Neuronal stem cell (in vitro differentiated cells): ENCODE data around the gene METRN.
A peak's percentile ranks its signal among the peaks of the same experiment; 100 is the strongest.

Source experiments
- DNase-seq: peaks from one replicate; pipeline ENCODE4 v3.0.0-alpha.2; 2013; ENCODE audit warnings: low spot score
- H2AFZ ChIP-seq: one replicate; pipeline ENCODE4 v1.6.1; 2013; ENCODE audit warnings: mild to moderate bottlenecking, low read length, inconsistent platforms
- H2AK5ac ChIP-seq: 2 replicates; pipeline ENCODE4 v1.6.1; 2013; ENCODE audit warnings: low read depth, mild to moderate bottlenecking, inconsistent platforms, low read length, moderate library complexity, mixed read lengths
- H2BK120ac ChIP-seq: 2 replicates; pipeline ENCODE4 v1.6.1; 2013; ENCODE audit warnings: low read depth, mild to moderate bottlenecking, inconsistent platforms, low read length, moderate library complexity, mixed read lengths
- H2BK12ac ChIP-seq: one replicate; pipeline ENCODE4 v1.6.1; 2013; ENCODE audit warnings: low read length, inconsistent platforms
- H2BK15ac ChIP-seq: 2 replicates; pipeline ENCODE4 v1.6.1; 2013; ENCODE audit warnings: mild to moderate bottlenecking, low read length, inconsistent platforms, mixed read lengths
- H2BK5ac ChIP-seq: one replicate; pipeline ENCODE4 v1.6.1; 2013; ENCODE audit warnings: inconsistent platforms, mild to moderate bottlenecking, low read length, moderate library complexity
- H3K14ac ChIP-seq: one replicate; pipeline ENCODE4 v1.6.1; 2013; ENCODE audit warnings: low read length, inconsistent platforms
- H3K18ac ChIP-seq: 2 replicates; pipeline ENCODE4 v1.6.1; 2013; ENCODE audit warnings: low read length, inconsistent platforms
- H3K23ac ChIP-seq: 2 replicates; pipeline ENCODE4 v1.6.1; 2013; ENCODE audit warnings: low read depth, mild to moderate bottlenecking, mixed read lengths, low read length, inconsistent platforms; ENCODE audit not compliant: poor library complexity
- H3K27ac ChIP-seq: replicated peaks from 3 replicates; pipeline ENCODE4 v1.5.1; 2013; ENCODE audit warnings: low read length, inconsistent platforms
- H3K27me3 ChIP-seq, 3 experiments: 2 replicates each; pipeline ENCODE4 v1.6.1; 2013; ENCODE audit warnings: low read length in 3 of 3, mild to moderate bottlenecking in 2 of 3, inconsistent platforms in 1 of 3, low read depth in 1 of 3, mixed read lengths in 1 of 3, moderate library complexity in 1 of 3; ENCODE audit not compliant: control insufficient read depth in 3 of 3, insufficient read depth in 3 of 3
- H3K36me3 ChIP-seq, 2 donors: replicated peaks in 1 of 2; 2 replicates each; pipeline ENCODE4 v1.6.1; 2013; ENCODE audit warnings: low read length in 2 of 2; ENCODE audit not compliant: control insufficient read depth in 2 of 2, insufficient read depth in 2 of 2
- H3K4ac ChIP-seq: 2 replicates; pipeline ENCODE4 v1.6.1; 2013; ENCODE audit warnings: inconsistent platforms, mild to moderate bottlenecking, low read length, moderate library complexity
- H3K4me1 ChIP-seq, 2 donors: 1 replicate in 1 of 2; 2 replicates in 1 of 2; pipeline ENCODE4 v1.6.1; 2013; ENCODE audit warnings: low read length in 2 of 2, low read depth in 1 of 2; ENCODE audit not compliant: control insufficient read depth in 2 of 2, insufficient read depth in 1 of 2
- H3K4me2 ChIP-seq: one replicate; pipeline ENCODE4 v1.6.1; 2013; ENCODE audit warnings: mild to moderate bottlenecking, low read length, inconsistent platforms; ENCODE audit not compliant: insufficient read depth, poor library complexity, severe bottlenecking
- H3K4me3 ChIP-seq, 2 donors: 2 replicates each; pipeline ENCODE4 v1.5.1; 2013; ENCODE audit warnings: low read length in 2 of 2, mild to moderate bottlenecking in 2 of 2, inconsistent platforms in 1 of 2, moderate library complexity in 1 of 2
- H3K79me1 ChIP-seq: one replicate; pipeline ENCODE4 v1.6.1; 2013; ENCODE audit warnings: low read depth, mild to moderate bottlenecking, inconsistent platforms, low read length, moderate library complexity
- H3K9ac ChIP-seq: one replicate; pipeline ENCODE4 v1.6.1; 2013; ENCODE audit warnings: mild to moderate bottlenecking, low read depth, low read length, inconsistent platforms; ENCODE audit not compliant: poor library complexity
- H3K9me3 ChIP-seq, 2 donors: replicated peaks in 1 of 2; 2 replicates each; pipeline versions ENCODE3 to v1.6.1; 2013; ENCODE audit warnings: low read length in 2 of 2, mild to moderate bottlenecking in 2 of 2, inconsistent platforms in 1 of 2, low read depth in 1 of 2, mixed read lengths in 1 of 2, moderate library complexity in 1 of 2; ENCODE audit not compliant: control insufficient read depth in 2 of 2, insufficient read depth in 1 of 2
- H4K8ac ChIP-seq: one replicate; pipeline ENCODE4 v1.6.1; 2013; ENCODE audit warnings: low read depth, mild to moderate bottlenecking, inconsistent platforms, low read length, moderate library complexity
- H4K91ac ChIP-seq: one replicate; pipeline ENCODE4 v1.6.1; 2013; ENCODE audit warnings: low read length, low read depth, mild to moderate bottlenecking, inconsistent platforms; ENCODE audit not compliant: poor library complexity
- WGBS, 2 donors: extraction: QIAGEN DNeasy Blood & Tissue Kit; methylation state at CpG; one replicate each; pipeline ENCODE4 v1.1.7; 2013; ENCODE audit warnings: missing lambda C conversion rate in 2 of 2, mixed read lengths in 1 of 2; ENCODE audit not compliant: insufficient read length in 2 of 2, insufficient replicate concordance in 1 of 2; ENCODE audit errors: extremely low coverage in 2 of 2; 5-methylcytosine and 5-hydroxymethylcytosine counted together

The METRN gene

DNA sequence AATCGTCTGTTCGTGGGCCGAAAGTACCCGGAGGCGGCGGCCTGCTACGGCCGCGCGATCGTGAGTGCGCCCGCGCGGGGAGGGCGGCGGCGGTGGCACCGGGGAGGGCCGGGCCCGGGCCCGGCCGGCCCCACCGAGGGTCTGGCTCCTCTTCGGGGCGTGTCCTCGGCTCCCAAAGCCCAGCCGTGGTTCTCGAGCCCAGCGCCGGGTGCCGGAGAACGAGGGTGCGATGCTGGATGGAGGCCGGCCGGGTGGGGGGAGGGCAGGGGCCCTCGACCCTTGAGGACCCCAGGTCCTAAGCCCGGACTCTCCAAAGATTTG lies 34.3 kb upstream of the METRN start:
- Histone ChIP-seq H4K91ac (no peak overlapping the region), H2BK5ac (peak overlapping the region; percentile 82), H3K79me1 (peaks cover 31% of the 10 kb centered on the region), H3K18ac (peak overlapping the region; percentile 99), H3K9ac (peak overlapping the region; percentile 94), H3K23ac (peak overlapping the region; percentile 98), H3K4ac (no peak overlapping the region), H4K8ac (no peak overlapping the region), H3K4me1 (peaks cover 7 to 21% of the 10 kb centered on the region in 2 donors), H2BK120ac (no peak overlapping the region), H3K27ac (peak overlapping the region; percentile 93), H3K4me3 (peak overlapping the region; percentile 87 to 98), H2AFZ (peak overlapping the region; percentile 95), H3K36me3 (peaks cover 29 to 41% of the 10 kb centered on the region in 2 donors), H3K4me2 (peak overlapping the region; percentile 96), H3K27me3 (peaks cover 0 to 6% (median 0%) of the 10 kb centered on the region in 3 experiments), H3K9me3 (peaks cover 0 to 2% of the 10 kb centered on the region in 2 donors), H2BK15ac (no peak overlapping the region), H2BK12ac (no peak overlapping the region), H2AK5ac (peak overlapping the region; percentile 86), H3K14ac (peak overlapping the region; percentile 61)
- no CpG with 5 or more reads among the region's 38 CpGs for whole genome bisulfite sequencing, 2 donors
- no peak for DNase-seq

DNA sequence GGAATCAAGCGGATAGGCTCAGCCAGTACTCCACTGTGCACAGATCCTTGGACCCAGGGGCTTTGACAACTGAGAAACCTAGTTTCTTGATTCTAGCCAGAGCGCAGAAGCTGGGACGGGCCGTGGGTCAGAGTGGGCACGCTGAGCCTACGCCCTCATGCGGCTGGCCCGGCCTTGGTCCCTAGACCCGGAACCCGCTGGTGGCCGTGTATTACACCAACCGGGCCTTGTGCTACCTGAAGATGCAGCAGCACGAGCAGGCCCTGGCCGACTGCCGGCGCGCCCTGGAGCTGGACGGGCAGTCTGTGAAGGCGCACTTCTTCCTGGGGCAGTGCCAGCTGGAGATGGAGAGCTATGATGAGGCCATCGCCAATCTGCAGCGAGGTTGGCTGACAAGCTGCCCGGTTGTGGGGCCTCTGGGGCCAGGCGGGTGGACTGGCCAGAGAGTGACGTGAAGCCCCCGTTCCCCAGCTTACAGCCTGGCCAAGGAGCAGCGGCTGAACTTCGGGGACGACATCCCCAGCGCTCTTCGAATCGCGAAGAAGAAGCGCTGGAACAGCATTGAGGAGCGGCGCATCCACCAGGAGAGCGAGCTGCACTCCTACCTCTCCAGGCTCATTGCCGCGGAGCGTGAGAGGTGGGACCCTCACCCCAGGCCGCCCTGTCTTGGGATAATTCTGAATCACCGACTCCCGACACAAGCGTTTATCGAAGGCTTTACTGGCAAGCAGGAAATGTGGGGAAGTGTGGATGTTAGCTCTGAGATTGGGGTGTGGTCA lies 33.8 kb upstream of the METRN start:
- Histone ChIP-seq H3K9ac (peak overlapping the region; percentile 90), H2BK120ac (no peak overlapping the region), H3K4me2 (peak overlapping the region; percentile 96), H3K18ac (no peak overlapping the region), H2BK15ac (no peak overlapping the region), H3K9me3 (peaks cover 0 to 2% of the 10 kb centered on the region in 2 donors), H3K79me1 (peaks cover 31% of the 10 kb centered on the region), H4K91ac (no peak overlapping the region), H4K8ac (peak overlapping the region; percentile 52), H3K4me3 (peak overlapping the region; percentile 87 to 98), H2BK5ac (peak overlapping the region; percentile 35), H3K4ac (no peak overlapping the region), H3K14ac (peak overlapping the region; percentile 61), H2AK5ac (peak overlapping the region; percentile 86), H3K27ac (no peak overlapping the region), H2BK12ac (no peak overlapping the region), H2AFZ (no peak overlapping the region), H3K27me3 (peaks cover 0 to 2% (median 0%) of the 10 kb centered on the region in 3 experiments), H3K36me3 (peaks cover 30 to 46% of the 10 kb centered on the region in 2 donors), H3K23ac (peak overlapping the region; percentile 68), H3K4me1 (peaks cover 7 to 21% of the 10 kb centered on the region in 2 donors)
- DNase-seq = no peak
- WGBS, 2 donors = no CpG with 5 or more reads among the region's 44 CpGs

DNA sequence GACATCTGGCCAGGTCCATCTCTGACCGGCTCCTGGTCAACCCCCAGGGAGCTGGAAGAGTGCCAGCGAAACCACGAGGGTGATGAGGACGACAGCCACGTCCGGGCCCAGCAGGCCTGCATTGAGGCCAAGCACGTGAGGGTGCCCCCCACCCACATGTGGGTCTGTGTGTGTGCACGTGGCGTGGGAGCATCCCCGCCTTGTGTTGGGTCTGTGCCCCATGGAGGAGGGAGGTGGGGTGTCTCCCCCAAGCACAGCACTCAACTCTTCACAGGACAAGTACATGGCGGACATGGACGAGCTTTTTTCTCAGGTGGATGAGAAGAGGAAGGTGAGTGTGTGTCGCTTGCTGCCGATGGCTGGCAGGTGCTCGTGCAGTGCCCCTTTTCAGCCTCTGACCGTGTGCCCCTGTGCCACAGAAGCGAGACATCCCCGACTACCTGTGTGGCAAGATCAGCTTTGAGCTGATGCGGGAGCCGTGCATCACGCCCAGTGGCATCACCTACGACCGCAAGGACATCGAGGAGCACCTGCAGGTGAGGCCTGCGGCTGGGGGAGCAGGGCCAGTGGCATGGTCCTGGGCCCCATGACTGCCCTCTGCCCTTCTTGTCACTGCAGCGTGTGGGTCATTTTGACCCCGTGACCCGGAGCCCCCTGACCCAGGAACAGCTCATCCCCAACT lies 33.0 kb upstream of the METRN start:
- Histone ChIP-seq H3K27me3 (no peaks in the 10 kb centered on the region), H2AFZ (no peak overlapping the region), H3K27ac (no peak overlapping the region), H2BK5ac (no peak overlapping the region), H3K36me3 (peaks cover 35 to 54% of the 10 kb centered on the region in 2 donors), H3K4me1 (peaks cover 7 to 21% of the 10 kb centered on the region in 2 donors), H2BK15ac (no peak overlapping the region), H3K79me1 (peaks cover 31% of the 10 kb centered on the region), H3K14ac (no peak overlapping the region), H3K4me3 (peak overlapping the region; percentile 8 to 87), H4K8ac (peak overlapping the region; percentile 0), H4K91ac (no peak overlapping the region), H2BK12ac (no peak overlapping the region), H3K4me2 (no peak overlapping the region), H2AK5ac (no peak overlapping the region), H2BK120ac (no peak overlapping the region), H3K23ac (peak overlapping the region; percentile 99), H3K9me3 (peaks cover 0 to 2% of the 10 kb centered on the region in 2 donors), H3K4ac (no peak overlapping the region), H3K9ac (no peak overlapping the region), H3K18ac (no peak overlapping the region)
- no peak for DNase-seq
- WGBS, 2 donors = no CpG with 5 or more reads among the region's 28 CpGs
